ENCODE data around the gene PNMA6E. TPM values are rescaled to one million over a fixed set of nuclear protein-coding genes. Genes with fewer than 3 reads are reported as not detected.

The PNMA6E gene
- total and polyA plus RNA-seq, 2 donors (not counting 1 experiment from before 2014, with no cell fraction given): not detected

- CTCF ChIA-PET: no interaction called here
- DNase-seq: no peak
- TF ChIP-seq EZH2 (IDR thresholded peaks at IDR 0.05; ENCODE audit: borderline replicate concordance, insufficient read depth, low read depth, low read length, poor library complexity, severe bottlenecking): no peak
- TF ChIP-seq CTCF (IDR thresholded peaks at IDR 0.05): no peak
Measured at GRCh38 chrX:153361781-153362397, 39.3 kb downstream of the PNMA6E start.

GRCh38 chrX:153357877-153358276 is 43.3 kb downstream of the PNMA6E start:
- no peaks in the 10 kb centered on the region for H3K4me1 ChIP-seq (ENCODE audit: control insufficient read depth in 2 of 2, insufficient read depth in 2 of 2, low read length in 2 of 2)
- no peaks in the 10 kb centered on the region for H3K79me2 ChIP-seq (ENCODE audit: control insufficient read depth, insufficient read depth, low read length)
- WGBS (ENCODE audit: insufficient coverage): no CpG with 5 or more reads among the region's 1 CpG
- intact Hi-C loops (cut with micrococcal nuclease): no loop called here
- H3K9me3 ChIP-seq (ENCODE audit: control extremely low read depth in 1 of 3, control insufficient read depth in 2 of 3, insufficient read depth in 1 of 3, low read length in 2 of 3): peaks cover 0 to 14% (median 6%) of the 10 kb centered on the region in 3 donors
- Mint-ChIP-seq H3K4me1 (no peaks in the 10 kb centered on the region), H3K27me3 (no peaks in the 10 kb centered on the region), H3K27ac (no peak overlapping the region), H3K9me3 (ENCODE audit: insufficient read depth) (no peaks in the 10 kb centered on the region), H3K4me3 (no peak overlapping the region)
- ChIA-PET POLR2A (no interaction called here), CTCF (no interaction called here)
- ATAC-seq (ENCODE audit: low read depth) (no peak), DNase-seq (no peak)
- no peak overlapping the region for H3K27ac ChIP-seq (ENCODE audit: low read length in 2 of 2)
- H3K4me2 ChIP-seq (replicated peaks; ENCODE audit: low read depth, low read length, poor library complexity, severe bottlenecking): no peak overlapping the region
- no peak overlapping the region for H3K9ac ChIP-seq (ENCODE audit: low read length)
- TF ChIP-seq CTCF (IDR thresholded peaks at IDR 0.05): no peak
- TF ChIP-seq EZH2 (IDR thresholded peaks at IDR 0.05; ENCODE audit: borderline replicate concordance, insufficient read depth, low read depth, low read length, poor library complexity, severe bottlenecking): no peak
- no peak overlapping the region for H3K4me3 ChIP-seq (ENCODE audit: control extremely low read depth in 1 of 5, extremely low read depth in 1 of 5, insufficient read depth in 1 of 5, low read depth in 2 of 5, low read length in 4 of 5)
- H3K36me3 ChIP-seq (replicated peaks in 1 of 2; ENCODE audit: control extremely low read depth in 1 of 2, control insufficient read depth in 1 of 2, extremely low read depth in 1 of 2, insufficient read depth in 2 of 2, low read length in 1 of 2): no peaks in the 10 kb centered on the region
- H2AFZ ChIP-seq (ENCODE audit: insufficient read depth, low read depth, low read length, poor library complexity, severe bottlenecking): no peak overlapping the region
- no peaks in the 10 kb centered on the region for H4K20me1 ChIP-seq (ENCODE audit: control insufficient read depth, insufficient read depth, low read length, poor library complexity, severe bottlenecking)
- H3K27me3 ChIP-seq (replicated peaks in 1 of 4; ENCODE audit: control extremely low read depth in 1 of 4, control insufficient read depth in 3 of 4, insufficient read depth in 4 of 4, low read length in 3 of 4): no peaks in the 10 kb centered on the region

More at GRCh38 chrX:153361781-153362397, 39.3 kb downstream of the PNMA6E start:
- Histone ChIP-seq H3K4me1 (ENCODE audit: control insufficient read depth in 2 of 2, insufficient read depth in 2 of 2, low read length in 2 of 2) (no peaks in the 10 kb centered on the region), H3K4me3 (ENCODE audit: control extremely low read depth in 1 of 5, extremely low read depth in 1 of 5, insufficient read depth in 1 of 5, low read depth in 2 of 5, low read length in 4 of 5) (no peak overlapping the region), H3K27me3 (replicated peaks in 1 of 4; ENCODE audit: control extremely low read depth in 1 of 4, control insufficient read depth in 3 of 4, insufficient read depth in 4 of 4, low read length in 3 of 4) (no peaks in the 10 kb centered on the region), H3K9me3 (ENCODE audit: control extremely low read depth in 1 of 3, control insufficient read depth in 2 of 3, insufficient read depth in 1 of 3, low read length in 2 of 3) (peaks cover 0 to 14% (median 6%) of the 10 kb centered on the region in 3 donors), H3K9ac (ENCODE audit: low read length) (no peak overlapping the region), H3K4me2 (replicated peaks; ENCODE audit: low read depth, low read length, poor library complexity, severe bottlenecking) (no peak overlapping the region), H3K79me2 (ENCODE audit: control insufficient read depth, insufficient read depth, low read length) (no peaks in the 10 kb centered on the region), H2AFZ (ENCODE audit: insufficient read depth, low read depth, low read length, poor library complexity, severe bottlenecking) (no peak overlapping the region), H3K36me3 (replicated peaks in 1 of 2; ENCODE audit: control extremely low read depth in 1 of 2, control insufficient read depth in 1 of 2, extremely low read depth in 1 of 2, insufficient read depth in 2 of 2, low read length in 1 of 2) (no peaks in the 10 kb centered on the region), H4K20me1 (ENCODE audit: control insufficient read depth, insufficient read depth, low read length, poor library complexity, severe bottlenecking) (no peaks in the 10 kb centered on the region), H3K27ac (ENCODE audit: low read length in 2 of 2) (no peak overlapping the region)
- Mint-ChIP-seq H3K4me1 (no peaks in the 10 kb centered on the region), H3K27me3 (no peaks in the 10 kb centered on the region), H3K9me3 (ENCODE audit: insufficient read depth) (no peaks in the 10 kb centered on the region), H3K4me3 (no peak overlapping the region), H3K27ac (no peak overlapping the region)
- intact Hi-C loops (cut with micrococcal nuclease): no loop called here
- no CpG with 5 or more reads among the region's 2 CpGs for WGBS (ENCODE audit: insufficient coverage)
- ATAC-seq (ENCODE audit: low read depth): no peak
- POLR2A ChIA-PET: no interaction called here

Measured in B cell (primary cell).